Stimulated activated CD4-positive, alpha-beta T cell treated with anti-CD3 and anti-CD28 coated beads, Interleukin-4, amount 100 ng/mL, for 24 hours (primary cell): ENCODE results near the gene CMIP.
A peak's percentile ranks its signal among the peaks of the same experiment; 100 is the strongest.
"Not testable (repeated sequence)": the region's sequence is repeated elsewhere in the genome, so short reads cannot be mapped to it uniquely, and the experiment has no call there.

ENCODE experiments used
- DNase-seq: peaks from one replicate; pipeline ENCODE4 v3.0.0-alpha.2; 2020

CMIP gene

DNA sequence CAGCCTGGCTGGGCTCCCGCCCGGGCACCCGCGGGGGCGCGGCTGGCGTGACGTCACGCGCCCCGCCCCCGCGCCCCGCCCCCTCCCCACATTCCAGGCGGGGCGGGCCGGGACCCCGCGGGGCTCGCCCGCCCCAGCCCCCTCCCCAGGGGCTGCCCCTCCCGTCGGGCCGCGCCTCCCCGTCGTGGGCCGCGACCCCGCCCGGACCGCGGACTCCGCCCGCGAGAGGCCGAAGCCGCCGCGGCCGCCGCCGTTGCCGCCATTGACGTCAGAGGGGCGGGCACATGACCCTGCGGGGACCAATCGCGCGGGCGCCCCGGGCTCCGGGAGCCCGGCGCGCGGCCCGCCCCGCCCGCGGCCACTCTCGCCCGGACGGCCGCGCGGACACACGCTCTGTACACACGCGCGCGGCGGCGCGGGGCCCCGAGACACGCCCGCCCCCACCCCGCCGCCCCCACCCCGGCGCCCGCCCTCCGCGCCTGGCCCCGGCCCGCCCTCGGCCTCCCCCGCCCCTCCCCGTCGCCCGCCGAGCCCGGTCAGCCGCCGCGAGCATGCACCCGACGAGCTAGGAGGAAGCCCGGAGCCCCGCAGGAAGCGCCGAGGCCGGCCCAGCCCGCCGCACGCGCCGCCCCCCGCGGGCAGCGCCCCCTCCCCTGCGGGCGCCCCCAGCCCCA, at the start of gene CMIP:
TSS of gene CMIP (plus strand) at position 361 of the 674 bp plus-strand sequence.
- DNase-seq: peak; percentile 73

DNA sequence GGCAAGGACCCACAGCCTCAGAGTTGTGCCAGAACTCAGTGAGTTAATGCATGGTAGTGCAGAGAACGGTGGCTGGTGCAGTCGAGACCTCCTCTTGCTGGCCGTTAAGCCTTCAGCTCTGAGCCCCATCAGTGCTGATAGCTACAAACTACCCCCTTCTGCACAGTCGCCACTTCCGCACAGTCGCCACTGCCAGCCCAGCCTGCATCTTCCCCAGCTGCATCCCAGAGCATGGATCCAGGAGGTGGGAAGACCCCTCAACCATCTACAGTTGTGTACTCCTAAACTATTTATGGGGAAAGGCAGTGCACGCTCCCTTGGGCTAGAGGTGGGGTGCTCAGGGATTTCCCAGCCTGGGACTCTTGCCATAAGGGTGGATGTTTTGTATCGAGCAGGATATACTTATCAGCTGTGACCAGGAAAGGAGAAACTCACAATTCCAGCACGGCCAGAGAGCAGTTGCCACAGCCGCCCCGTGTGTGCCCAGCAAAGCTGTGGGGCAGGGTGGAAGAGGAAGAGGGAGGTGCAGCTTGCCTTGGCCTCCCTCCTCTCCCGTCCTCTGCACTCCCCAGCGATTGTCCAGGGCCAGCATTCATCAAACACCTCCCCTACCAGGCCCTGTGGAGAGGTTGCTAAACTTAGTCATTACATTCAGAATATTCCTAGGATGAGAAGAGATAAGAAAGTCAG, 49.5 kb upstream of the CMIP start:
- DNase-seq: no peak

DNA sequence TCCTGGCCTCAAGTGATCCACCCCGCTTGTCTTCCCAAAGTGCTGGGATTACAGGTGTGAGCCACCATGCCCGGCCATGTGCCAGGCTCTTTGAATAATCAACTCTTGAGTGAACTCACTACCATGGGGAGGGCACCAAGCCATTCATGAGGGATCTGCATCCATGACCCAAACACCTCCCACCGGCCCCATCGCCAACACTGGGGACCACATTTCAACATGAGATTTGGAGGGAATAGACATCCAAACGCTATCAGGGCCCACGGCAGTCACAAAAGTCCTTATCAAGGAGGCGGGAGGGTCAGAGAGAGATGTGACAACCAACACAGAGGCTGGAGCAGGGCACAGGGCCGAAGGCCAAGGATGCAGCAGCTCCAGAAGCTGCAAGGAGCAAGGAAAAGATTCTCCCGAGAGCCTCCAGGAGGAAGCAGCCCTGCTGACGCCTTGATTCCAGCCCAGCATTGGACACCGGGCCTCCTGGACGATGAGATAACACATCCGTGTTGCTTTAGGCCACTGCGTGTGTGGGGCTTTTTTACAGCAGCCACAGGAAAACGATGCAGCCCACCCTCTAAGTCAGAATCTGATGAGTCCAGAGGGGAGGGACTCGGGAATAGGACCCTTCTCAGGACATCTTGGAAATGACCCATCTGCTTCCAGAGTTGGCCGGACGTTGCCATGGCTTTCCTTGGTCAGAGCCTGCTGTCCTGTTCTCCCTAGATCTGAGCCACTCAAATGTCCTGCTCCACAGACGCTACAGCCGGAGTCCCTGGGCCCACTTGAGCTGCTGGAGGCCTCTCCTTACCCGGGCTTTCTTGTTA, 47.3 kb upstream of the CMIP start:
- no peak for DNase-seq

DNA sequence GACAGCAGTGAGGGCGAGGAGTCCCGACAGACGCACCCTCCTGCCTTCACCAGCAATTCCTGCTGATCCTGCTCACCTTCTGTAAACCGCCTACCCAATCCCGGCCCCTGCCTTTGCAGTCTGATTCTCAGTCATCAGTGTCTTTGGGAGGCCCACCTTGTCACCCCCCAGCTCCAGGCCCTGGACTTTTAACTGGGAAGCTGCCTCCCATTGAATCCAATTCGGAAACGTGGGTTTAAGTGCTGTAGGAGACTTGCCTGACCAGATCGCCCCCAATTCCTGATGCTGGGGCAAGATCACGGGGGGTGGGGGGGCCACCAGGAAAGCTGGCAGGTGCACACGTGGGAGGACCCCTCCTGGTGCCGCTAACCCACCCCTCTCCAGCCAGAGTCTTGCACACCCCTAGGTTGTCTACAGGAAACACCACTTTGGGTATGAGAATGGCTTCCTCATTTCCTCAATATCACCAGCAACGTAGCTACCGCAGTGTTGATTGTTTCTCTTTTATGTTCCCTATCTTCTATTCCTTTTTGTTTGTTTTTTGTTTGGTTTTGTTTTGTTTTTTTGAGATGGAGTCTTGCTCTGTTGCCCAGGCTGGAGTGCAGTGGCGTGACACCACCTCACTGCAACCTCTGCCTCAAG, 46.6 kb upstream of the CMIP start:
- DNase-seq: no peak

DNA sequence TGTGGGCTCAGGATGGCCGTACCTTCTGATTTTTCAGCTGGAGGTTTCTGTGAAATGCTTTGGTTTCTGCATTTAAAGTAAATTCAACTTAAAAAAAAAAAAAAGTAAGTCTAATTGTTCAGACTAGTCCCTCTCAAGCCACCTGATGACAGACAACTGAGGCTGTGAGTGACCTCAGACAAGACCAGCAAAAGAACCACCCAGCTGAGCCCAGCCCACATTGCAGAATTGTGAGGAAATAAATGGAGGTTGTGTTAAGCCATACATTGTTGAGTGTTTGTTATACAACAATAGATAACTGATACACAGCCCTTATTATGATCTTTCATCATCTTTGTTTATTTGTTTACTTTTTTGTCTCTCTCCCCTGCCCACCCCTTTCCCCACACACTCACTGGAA, 44.7 kb upstream of the CMIP start:
- no peak for DNase-seq

DNA sequence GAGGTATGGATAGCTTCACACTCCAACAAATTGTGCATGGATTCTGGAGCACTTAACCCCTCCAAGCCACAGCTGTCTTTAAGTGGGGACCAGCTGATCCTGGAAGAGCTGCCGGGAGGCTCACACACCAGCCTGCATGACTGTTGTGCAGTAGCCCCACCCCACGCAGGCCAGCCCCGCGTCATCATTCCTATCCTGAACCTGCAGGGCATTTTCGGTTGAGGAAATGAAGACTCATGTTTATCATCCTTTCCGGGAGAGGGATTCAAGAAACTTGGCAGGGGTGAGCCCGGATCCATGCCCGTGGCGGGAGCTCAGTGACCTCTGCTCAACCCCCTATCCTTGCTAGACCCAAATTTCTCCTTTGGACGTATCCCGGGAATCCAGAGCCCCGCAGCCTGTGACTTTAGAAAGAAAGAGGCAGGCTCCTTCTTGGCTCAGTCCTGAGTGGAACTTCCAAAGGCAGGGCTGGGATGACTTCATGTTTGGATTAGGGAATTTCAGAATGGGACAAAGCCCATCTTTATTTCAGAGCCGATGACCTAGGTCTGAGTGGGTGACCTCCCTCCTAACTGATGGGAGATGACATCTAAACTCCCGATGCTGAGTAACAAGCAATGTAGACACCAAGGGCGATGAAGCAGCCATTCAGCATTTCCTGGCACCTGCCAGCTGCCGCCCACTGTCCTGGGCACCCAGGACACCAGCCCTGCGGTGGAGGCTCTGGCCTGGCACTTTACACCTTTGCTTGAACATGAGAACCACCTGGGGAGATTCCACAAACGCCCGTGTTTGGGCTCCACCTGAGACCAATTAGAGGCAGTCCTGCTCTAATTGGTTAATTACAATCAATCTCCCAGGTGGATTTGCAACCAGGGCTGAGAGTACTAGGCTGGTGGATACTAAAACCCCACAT, 43.3 kb upstream of the CMIP start:
- no peak for DNase-seq

DNA sequence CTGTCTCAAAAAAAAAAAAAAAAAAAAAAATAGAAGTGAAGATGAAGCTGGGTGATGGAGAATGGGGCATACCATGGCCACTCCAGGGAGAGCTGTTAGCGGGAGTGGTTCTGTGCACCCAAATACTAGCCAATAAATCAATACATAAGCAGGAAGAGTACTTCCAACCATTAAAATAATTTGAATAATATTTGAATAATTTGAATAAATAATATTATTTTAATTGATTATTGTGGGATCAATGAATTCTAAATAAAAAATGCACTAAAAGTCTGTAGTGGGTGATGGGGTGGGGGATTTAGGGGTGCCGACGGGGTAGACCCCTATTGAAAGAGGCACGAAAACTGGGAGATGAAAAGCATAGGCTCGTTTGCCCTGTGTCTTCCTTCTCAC, 41.4 kb upstream of the CMIP start:
- DNase-seq: no peak

DNA sequence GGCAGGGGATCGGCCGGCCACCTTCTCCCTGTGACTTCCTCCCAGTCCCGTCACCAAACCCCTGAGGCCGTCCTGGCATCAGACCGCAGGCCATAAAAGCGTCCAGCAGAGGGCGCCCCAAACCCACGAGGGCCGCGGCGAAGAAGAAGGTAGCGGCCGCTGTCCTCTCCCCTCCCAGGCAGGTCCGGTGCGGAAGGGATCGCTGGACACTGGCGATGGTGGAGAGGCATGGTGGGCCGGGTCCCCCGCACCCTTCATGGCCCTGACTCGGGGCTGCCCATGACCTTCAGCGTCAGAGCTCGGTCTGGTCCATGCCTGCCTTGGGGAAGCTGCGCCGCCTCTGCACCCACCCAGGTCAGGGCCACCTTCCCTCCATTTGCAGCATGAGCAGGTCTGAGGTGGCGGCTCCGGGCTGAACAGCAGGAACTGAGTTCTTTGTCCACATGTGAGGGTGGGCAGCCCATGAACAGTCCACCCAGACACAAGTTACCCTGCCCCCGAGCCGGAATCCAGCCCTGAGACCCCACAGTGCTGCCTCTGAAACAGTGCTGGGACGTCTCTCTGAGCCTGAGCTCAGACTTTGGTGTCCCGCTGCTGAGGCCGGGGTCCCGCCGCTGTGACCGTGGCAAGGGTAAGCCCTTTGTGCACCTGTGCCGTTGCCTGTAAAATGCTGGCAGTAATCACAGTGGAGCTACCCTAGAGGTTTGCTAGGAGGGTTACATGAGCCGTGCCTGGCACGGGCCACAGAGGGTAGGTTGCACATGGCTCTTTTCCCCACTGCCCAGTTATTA, 40.8 kb upstream of the CMIP start:
- DNase-seq: peak; percentile 84

DNA sequence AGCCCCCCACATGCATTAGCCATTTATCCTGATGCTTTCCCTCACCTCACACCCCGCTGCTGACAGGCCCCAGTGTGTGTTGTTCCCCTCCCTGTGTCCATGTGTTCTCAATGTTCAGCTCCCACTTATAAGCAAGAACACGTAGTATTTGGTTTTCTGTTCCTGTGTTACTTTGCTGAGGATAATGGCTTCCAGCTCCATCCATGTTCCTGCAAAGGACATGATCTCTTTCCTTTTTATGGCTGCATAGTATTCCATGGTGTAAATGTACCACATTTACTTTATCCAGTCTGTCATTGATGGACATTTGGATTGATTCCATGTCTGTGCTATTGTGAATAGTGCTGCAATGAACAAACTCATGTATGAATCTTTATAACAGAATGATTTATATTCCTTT, 39.6 kb upstream of the CMIP start:
- DNase-seq: not testable (repeated sequence)

DNA sequence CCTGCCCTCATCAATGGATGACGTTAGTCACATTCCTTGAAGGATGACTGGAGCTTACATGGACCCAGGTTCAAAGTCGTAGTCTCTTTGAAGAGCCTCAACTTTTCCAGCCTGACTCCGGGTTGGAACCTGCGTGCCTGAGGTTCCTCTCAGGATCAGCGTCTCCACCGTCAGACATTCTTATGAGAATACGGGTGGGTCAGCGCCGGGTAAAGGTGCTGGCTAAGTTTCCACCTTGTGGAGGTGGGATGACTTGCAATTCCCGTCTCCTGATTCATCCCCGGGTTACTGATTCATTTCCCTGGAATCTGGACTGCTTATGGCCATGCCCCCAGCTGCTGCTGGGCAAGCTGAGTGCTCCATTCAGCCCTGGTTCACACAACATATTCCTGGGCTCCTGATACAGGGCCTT, 38.9 kb upstream of the CMIP start:
- no peak for DNase-seq

DNA sequence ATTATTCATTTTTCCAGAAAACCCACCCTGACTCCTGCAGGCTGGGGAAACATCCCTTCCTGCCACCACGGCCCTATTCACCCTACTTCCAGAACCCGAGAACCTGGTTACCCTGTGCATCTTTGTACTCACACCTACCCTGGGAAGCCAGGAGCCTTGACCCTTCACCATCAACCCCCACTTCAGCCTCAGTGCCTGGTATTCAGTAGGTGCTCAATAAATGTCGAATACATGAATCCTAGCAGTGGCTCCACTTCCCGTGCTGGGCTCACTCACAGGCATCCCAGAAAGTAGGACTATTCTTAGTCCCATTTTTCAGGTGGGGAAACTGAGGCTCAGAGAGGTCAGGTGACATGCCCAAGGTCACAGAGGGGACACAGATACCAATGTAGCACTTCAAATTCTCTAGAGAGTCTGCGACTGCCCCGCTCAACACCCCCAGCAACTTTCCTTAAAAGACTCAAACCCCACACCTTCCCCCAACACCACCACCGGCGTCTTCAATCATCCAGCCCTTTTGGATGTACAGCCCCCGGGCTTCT, 36.1 kb upstream of the CMIP start:
- no peak for DNase-seq

DNA sequence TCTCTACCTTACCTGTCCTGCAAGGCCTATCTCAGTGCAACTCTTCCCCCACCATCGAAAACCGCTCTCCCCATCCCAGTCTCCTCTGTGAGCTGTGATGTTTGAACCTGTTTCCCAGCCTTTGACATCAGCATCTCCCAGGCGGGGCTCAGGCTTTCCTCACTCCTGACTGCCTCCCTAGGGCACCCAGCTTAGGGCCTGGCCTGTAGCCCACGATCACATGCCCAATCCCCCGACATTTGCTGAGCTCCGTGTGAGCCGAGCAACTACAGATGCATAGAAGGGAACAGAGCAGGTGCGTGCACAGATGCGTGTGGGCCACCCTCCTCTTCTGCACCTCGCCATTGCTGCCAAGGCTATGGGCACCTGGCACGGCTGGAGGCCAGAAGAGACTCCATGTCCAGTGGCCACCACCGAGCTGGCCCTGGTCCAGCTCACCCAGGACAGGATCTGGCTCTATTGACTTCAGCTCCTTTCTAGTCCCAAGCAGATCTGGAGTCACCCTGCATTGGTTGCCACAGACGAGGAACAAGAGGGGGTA, 35.5 kb upstream of the CMIP start:
- no peak for DNase-seq

DNA sequence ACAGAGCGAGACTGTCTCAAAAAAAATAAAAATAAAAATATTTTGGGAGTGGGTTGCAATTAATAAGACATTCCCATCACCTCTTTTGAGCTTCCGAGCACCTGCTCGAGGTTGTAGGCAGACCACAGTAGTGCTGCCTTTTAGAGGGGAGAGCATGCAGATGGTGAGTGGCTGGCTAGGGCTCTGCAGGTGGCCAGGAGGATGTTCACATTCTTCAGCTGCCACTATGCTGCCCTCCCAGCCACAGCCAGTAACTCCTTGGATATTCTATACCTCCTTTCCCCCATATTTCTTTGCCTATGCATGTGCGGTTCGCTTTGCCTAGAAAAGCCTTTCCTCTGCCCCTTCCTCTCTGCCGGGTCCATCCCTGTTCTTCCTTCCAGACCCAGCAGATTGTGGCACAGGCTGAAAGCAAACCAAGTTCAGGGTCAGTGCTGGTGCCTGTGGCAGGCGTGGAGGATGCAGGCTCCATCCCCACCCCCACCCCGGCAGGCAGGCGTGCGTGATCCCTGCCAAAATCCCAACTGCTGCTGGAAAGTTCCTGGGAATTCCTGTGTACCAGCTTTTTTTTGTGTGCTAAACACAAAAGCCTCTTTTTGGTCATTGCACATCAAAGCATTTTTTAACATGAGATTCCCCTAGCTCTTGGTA, 33.8 kb upstream of the CMIP start:
- no peak for DNase-seq

DNA sequence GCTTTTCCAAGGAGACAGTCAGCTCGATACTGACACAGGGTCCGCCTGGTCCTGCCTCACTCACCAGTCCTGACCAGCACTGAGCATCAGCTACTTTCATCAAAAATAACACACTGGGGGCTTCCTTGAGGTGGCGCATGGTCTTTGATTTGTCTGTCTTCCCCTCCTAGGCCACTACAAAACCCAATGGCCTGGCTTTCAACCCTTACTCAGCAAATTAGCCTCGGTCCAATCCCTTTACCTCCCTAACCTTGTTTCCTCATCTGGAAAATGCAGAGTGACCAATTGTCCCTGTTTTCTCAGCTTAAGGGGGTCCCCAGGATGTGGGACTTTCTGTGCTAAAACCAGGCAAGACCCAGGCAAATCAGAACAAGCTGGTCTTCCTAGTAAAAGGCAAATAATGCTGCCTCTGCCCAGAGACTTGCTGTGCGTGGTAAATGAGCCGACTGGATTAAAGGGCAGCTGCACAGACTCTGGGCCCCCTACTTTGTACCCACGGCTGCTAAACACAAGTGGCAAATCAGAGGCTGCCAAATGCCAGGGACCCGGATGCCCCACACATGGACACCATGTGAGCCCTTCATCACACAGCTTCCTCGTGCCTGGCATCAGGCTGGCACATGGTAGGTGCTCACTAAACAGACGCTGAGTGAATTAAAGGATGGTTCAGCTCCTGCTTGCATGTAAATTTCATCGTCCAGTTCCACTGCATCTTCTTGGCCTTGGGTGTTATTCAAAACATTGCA, 31.2 kb upstream of the CMIP start:
- no peak for DNase-seq

DNA sequence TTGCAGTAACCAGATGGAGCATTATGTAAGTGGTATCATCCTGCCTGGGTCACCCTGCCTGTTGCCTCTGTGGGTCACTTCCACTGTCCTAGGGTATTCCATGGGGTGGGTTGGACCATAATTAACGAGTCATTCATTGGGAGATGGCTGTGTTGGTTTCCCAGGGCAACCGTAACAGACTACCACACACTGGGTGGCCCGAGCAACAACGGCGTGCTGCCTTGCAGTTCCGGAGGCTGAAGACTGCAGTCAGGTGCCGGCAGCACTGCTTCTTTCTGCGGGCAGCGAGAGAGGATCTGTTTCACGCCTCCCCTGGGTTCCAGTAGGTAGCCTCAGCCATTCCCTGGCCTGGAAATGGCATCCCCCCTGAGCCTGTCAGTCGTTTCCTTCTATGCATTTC, 28.9 kb upstream of the CMIP start:
- no peak for DNase-seq

DNA sequence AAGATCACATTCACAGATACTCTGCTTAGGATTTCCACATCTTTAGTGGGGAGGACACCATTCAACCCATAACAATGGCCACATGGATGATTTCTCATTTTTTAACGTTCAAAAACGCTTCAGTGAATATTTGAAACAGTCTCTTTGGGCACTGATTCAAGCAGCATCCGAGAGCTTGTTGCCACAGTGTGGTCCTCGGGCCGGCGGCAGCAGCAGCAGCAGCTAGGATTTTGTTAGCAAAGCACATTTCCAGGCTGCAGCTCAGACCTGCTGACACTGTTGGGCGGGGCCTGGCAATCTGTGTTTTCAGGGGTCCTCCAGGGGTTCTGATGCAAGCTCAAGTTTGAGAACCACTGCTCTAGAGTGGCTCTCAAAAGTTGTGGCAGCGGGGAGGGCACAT, 27.9 kb upstream of the CMIP start:
- no peak for DNase-seq

DNA sequence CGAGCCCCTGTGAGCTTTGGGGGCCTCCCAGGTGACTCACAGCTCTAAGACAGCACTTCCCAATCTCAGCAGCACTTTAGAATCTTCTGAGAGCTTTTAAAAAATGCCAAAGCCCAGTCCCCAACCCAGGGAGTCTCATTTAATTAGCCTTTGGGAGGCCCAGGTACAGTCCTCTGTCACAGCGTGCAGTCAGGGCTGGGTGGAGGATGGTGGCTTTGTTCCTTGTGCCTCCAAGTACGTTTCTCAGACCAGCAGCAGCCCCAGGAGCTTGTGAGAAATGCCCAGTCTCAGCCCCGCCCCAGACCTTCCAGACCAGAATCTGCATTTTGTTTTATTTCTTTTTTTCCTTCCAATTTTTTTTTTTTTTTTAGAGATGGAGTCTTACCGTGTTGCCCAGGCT, 27.4 kb upstream of the CMIP start:
- no peak for DNase-seq

DNA sequence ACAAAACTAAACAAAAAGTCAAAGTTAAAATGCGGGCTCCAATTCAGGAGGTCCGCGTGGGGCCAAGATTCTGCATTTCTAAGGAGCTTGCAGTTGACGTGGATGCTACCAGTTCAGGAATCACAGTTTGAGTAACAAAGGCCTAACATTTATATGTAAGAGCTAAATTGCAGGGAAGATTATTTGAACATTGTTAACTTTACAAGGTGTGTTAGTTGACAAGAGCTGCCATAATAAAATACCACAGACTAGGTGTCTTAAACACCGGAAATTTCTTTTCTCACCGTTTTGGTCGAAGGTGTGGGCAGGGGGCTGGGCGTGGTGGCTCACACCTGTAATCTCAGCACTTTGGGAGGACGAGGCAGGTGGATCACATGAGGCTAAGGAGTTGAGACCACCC, 24.8 kb upstream of the CMIP start:
- no peak for DNase-seq

DNA sequence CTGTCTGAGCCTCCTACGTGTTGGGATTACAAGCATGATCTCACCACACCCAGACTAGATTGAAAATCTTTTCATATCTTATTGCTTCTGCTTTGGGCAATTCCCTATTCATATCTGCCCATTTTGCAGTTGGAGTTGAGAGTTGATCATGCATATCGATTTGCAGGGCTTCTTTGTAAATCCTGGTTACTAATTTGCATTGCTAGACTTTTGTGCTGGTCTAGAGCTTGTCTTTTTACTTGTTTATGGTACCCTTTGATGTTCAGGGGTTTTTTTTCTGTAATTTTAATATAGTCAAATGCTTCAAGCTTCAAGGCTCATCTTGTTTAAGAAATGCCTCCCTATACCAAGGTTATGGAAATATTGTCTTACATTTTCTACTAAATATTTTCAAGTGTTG, 23.5 kb upstream of the CMIP start:
- no peak for DNase-seq

DNA sequence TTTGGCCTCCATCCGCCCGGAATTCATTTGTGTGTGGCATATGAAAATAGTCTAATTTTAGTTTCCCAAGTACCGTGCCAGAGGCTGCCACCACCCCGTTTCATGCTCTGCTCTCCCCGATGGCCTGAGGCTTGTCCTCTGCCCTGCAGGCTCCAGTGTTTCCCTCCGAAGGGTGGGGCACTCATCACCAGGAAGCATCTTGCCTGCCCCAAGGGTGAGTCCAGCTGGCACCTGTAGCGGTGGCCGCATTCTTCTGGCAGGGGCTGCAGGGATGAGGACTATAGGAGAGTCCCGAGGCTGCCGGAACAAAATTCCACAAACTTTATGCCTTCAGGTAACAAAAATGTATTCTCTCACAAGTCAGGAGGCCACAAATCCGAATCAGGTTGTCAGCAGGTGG, 23.1 kb upstream of the CMIP start:
- no peak for DNase-seq
